GM18519 (cell line): ENCODE data around the gene SEC14L2.

Source experiments
- ATAC-seq: cut with Tn5 transposase; IDR thresholded peaks from one replicate; pipeline ENCODE4 v1.9.1; 2021; ENCODE audit warnings: mild to moderate bottlenecking, moderate library complexity; ENCODE audit not compliant: unreplicated experiment, low FRiP score

Gene SEC14L2

DNA sequence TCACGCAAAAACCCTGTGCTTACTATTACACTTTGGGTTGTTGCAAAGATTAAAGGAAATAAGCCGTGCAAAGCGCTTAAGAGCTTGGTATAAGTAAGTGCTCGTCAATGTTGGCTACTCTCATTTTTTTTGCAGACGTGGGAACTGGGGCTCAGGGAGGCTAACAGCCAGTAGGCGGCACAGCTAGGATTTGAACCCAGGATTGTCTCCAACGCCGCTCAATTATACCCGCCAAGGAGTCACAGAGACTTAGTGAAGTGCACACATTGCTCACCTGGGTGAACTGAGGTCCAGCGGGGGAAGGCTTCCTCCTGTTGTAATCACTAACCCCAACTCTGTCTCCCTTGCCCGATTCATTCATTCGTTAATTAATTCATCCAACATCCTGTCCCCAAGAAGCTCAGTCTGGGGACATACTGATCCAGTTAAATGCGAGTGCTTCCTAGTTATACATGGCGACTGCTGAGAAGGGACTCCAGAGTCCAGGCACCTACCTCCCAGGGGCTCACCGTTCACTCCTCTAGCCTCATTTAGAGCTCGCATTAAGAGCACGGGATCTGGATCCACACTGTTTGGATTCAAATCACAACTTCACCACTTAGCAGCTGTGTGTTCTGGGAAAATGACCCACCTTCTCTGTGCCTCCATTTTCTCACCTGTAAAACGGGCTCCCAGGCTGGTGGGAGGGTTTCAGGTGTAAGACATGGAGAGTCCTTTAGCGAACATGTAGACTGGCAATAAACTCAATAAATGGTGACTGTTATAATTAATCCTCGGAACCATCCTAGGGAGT lies 27.9 kb downstream of the SEC14L2 start:
- ATAC-seq = no peak

DNA sequence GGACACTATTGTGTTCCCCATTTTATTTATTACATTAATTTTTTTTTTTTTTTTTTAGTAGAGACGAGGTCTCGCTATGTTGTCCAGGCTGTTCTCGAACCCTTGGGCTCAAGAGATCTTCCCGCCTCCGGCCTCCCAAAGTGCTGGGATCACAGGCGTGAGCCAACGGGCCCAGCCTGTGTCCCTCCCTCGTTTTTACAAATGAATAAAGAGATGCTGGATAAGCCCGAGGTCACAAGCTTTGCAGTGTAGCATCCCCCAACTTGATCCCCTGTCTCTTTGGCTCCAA lies 28.5 kb downstream of the SEC14L2 start:
- ATAC-seq = no peak

DNA sequence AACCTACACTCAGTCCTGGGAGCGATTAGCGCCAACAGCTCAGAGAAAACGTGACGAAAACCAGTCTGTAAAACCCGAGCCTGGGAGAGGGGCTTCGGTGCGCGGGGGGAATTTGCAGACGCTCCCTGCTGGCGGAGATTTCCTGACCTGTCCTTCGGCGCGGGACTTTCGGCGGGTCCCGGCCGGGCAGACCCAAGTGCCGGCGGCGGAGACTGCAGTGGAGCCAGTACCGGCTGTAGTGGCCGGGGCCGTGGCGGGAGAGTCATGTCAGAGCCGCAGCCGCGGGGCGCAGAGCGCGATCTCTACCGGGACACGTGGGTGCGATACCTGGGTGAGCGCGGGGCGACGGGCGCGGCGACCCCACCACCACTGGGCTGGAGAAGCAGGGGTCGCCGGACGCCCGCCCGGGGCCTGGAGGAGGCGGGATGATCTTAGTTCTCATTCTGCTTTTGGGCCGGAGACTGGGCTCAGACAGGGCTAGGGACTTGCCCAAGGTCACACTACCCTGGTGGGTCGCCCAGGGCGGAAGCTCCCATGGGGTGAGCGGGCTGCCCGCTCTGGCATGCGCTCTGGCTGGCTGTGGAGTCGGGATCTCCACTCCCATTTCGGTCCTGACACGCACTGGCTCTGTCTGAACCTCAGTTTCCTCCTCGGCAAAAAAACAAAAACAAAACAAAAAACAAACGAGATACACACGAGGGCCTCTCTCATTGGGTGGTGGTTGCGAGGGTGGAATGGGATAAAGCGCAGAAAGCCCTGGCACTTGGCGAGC lies 29.0 kb downstream of the SEC14L2 start, which contains the start of gene MTFP1:
MTFP1 (plus strand) TSS at position 153 of the 772 bp plus-strand sequence; CDS start at position 265, 112 bp downstream.
- no peak for ATAC-seq

DNA sequence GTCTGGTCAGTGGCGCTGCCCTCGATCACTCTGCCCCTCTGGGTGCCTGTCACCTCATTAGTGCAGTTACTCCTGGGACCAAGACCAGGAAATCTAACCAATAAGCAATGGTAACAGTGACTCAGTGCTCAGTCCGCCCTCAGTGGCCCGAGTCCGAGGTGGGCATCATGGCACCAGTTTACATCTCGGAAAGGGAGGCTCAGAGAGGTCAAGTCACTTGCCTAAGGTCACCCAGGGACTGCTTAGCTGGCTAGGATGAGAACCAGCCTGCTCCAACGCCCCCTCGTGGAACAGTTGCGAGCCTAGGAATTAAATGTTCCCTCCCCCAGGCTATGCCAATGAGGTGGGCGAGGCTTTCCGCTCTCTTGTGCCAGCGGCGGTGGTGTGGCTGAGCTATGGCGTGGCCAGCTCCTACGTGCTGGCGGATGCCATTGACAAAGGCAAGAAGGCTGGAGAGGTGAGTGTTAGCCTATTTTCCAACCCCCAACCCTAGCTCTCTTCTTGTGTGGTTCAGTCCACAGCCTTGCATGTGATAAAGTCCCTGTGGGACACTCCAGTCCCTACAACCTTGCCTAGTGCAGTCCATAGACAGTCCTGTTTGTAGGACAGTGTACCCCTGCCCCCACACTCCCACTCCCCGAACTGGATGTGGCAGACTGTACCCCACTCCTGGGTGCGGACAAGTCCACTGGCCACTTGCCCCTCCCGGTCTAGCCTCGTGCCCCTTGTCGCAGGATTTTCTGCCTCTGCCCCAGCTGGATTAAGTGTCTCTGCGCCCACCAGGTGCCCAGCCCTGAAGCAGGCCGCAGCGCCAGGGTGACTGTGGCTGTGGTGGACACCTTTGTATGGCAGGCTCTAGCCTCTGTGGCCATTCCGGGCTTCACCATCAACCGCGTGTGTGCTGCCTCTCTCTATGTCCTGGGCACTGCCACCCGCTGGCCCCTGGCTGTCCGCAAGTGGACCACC lies 29.9 kb downstream of the SEC14L2 start:
- no peak for ATAC-seq

DNA sequence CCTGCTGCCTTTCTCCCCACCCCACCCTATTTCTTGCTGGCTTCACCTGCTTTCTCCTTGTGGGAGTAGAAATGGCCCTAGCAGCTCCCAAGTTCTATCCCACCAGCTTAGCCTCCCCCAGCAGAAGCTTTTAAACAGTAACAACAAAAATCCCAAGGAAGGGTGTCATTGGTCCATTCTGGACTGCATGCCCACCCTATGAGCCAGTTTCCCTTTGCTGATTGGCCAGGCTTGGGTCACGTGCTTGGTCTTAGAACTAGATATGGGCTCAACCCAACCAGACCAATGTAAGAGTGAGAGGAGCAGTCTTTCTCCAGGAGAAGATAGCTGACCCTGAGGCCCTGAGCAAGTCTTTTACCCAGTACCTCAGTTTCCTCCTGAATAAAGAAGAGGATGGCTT lies 31.1 kb downstream of the SEC14L2 start:
- ATAC-seq = no peak

DNA sequence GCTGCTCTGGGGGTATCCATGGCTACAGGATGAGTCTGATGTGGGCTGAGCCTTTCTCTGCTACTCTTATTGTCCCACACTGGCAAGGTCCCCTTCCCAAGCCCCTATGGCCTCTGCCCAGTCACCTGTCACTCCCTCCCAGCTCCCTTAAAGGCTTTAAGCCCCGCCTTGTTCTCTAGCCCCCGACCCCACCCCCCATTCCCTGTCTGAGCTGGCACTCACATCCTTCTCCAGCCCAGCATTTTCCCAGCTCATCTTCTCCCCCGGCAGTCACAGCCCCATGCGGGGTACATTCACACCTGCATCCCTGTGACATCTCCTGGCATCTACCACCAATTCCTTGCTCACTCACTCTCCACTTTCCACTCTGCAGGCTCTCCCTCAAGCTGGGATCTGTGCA lies 33.1 kb downstream of the SEC14L2 start:
- ATAC-seq = no peak

DNA sequence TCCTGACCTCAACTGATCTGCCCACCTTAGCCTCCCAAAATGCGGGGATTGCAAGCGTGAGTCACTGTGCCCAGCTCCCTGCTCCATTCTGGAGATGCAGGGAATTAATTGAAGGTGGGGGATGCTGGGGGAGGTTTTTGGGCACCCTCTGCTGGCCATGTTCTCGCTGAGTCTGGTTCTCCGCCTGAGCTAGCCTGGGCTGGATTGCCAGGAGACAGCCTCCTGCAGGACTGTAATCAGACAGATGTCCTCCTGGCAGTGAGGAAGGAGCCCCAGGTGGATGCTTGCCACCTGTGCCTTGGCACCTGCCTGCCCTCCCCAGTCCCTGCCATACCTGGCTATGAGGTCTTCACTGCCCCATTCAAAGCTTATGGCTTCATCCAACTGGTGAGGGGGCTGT lies 34.1 kb downstream of the SEC14L2 start:
- no peak for ATAC-seq

DNA sequence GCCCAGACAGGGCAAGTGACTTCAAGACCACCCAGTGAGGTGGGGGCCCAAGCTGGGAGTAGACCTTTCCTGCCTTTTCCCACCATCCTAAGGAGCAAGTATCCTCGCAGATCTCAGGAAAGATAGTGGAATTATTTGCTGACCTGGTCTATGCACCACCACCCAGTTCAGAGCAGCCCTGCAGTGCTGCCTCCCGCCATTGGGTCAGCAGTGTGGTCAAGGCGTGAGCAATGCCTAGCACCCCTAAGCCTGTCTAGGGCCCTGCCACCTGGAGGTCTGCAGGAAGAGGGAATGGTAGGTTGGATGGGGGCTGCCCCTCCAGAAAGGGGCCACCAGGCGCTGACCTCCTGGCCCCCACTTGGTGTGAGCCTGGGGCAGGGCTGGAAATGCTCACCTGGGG lies 35.3 kb downstream of the SEC14L2 start:
- no peak for ATAC-seq

DNA sequence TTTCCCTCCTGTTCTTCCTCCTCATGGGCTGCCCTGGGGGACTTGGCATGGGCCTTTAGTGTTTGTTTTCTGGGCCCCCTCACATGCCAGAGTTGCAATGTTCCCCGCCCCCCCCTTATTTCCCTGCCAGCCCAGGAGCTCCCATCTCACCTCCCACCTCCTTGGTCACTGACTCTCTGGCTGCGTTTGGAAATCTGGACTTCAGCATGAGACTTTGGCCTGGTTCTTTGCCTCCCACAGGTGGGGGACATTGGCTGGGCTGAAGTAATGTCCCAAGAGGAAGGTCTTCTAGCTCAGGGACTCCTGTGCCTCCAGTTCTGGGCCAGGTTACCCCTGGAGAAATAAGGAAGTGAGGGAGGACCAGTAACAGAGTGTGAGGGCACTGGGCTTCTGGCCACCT lies 35.7 kb downstream of the SEC14L2 start:
- no peak for ATAC-seq

DNA sequence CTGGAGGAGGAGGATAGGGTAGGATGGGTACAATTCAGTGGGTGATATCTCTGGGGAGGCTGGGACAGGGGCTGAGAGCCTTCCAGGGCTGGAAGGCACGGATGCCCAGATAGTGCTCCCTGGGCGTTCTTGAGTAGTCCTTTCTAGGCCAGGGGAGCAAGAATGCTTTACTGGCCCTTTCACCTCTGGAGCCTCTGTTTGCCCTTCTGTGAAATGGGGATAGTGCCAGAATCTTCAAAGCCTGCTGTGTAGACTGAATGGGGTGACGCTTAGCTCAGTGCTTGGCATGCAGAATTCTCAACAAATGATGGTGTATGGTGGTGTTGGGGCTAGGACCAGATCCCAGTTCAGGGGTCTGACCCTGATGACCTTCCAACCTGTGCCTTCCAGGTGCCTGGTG lies 36.4 kb downstream of the SEC14L2 start:
- ATAC-seq = no peak

DNA sequence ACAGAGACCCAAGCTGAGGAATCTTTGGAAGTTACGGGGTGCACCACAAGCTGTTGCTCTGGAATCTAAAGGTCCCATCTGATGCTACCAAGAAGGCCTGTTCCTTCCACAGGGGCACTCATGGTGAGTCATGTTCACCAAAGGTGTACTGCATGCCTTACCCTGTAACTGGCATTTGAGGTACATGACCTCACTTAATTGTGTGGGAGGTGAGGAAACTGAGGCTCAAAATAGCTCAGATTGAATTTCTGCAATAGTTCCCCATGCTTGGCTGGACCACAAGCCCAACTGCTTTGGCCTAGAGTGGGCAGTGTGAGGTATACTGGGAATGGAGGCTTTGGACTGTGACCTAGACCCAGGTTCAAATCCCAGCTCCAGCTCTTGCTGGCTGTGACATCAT lies 37.0 kb downstream of the SEC14L2 start:
- no peak for ATAC-seq

DNA sequence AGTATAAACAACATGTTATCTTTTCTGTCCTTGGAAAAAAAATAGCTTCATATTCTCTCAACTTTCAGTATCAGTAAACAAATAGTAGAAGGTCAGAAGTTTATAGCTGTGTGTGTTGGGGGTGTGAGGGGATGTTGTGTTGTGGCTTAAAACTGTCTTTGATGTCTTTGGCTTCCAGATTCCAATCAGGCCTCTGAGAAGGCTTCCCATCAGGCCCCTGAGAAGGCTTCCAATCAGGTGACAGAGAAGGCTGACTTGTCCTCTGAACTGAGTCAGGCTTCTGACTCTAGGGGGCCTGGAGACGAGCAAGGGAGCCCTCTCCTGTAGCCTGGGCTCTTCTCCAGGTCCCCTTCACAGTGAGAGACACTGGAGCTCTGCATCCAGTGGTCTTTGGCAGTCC lies 38.0 kb downstream of the SEC14L2 start:
- no peak for ATAC-seq

DNA sequence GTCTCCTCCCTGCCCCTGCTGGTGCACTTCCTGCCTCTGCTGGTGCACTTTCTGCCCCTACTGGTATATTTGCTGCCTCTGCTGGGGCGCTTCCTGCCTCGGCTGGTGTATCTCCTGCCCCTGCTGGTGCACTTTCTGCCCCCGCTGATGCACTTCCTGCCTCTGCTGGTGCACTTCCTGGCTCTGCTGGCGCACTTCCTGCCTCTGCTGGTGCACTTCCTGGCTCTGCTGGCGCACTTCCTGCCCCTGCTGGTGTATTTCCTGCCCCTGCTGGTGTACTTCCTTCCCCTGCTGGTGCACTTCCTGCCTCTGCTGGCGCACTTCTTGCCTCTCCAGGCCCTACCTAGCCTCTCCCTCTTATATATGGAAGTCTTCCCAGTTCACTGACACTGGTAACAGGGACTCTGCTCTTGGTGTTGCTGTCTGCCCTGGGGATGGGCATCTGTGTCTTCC lies 38.9 kb downstream of the SEC14L2 start:
- no peak for ATAC-seq

DNA sequence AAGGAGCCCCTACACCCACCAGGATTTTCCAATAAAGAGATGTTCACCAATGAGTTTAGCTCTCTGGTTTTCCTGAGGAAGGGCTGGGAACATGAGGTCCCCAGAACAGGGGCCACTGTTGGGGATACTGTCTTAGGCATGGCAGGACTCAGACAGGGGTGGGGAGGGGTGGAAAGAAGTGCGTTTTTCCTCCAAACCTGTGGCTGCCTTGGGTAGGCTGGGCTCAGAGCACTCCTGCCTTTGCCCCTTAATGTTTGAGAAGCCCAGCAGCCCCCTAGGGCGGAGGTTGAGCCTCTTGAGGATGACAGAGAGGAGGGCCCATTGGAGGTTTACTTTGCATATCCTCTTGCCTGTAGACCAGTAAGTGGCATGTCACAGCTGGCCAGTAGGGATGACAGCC lies 39.4 kb downstream of the SEC14L2 start:
- ATAC-seq = no peak

DNA sequence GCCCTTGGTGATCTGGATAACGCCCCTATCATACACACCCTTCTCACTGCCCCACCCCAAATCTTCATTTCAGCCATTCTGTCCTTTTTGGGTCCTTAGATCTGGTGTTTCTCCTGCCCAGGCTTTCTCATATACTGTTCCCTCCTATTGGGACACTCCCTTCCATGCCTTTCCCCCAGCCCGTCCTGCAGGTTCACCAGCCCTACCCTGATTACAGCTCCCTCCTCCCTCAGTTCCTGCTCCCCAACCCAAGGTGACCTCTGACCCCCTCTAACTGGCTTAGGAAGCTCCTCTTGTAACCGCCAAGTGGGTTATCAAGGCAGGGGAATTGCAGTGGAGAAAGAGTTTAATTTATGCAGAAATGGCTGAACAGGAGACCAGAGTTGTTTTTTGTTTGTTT lies 41.7 kb downstream of the SEC14L2 start:
- no peak for ATAC-seq

DNA sequence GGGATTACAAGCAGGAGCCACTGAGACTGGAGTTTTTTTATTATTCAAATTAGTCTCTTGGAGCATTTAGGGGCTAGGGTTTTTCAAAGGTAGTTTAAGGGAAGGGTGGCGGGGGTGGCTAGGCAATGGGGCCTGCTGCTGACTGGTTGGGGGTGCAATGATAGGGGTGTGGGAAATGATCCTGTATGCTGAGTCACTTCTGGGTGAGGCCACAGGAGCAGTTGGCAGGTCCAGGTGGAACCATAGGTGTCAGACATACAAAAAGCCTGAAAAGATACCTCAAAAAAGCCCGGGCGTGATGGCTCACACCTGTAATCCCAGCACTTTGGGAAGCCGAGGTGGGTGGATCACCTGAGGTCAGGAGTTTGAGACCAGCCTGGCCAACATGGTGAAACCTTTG lies 42.4 kb downstream of the SEC14L2 start:
- ATAC-seq = no peak

DNA sequence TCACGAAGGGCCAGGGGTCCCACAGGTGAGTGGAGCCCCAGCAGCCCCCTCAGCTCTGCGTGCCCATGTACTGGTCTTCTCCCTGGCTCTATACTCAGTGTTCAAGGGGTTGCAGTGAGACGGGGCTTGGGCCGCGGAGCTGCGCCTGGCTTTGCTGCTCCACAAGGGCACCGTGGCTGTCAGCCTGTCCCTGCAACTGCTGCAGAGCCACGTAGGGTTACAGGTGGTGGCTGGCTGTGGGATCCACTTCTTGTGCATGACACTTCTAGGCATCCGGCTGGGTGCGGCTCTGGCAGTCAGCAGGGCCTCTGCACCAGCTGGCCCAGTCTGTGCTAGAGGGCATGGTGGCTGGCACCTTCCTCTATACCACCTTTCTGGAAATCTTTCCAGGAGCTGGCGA lies 43.0 kb downstream of the SEC14L2 start:
- no peak for ATAC-seq

DNA sequence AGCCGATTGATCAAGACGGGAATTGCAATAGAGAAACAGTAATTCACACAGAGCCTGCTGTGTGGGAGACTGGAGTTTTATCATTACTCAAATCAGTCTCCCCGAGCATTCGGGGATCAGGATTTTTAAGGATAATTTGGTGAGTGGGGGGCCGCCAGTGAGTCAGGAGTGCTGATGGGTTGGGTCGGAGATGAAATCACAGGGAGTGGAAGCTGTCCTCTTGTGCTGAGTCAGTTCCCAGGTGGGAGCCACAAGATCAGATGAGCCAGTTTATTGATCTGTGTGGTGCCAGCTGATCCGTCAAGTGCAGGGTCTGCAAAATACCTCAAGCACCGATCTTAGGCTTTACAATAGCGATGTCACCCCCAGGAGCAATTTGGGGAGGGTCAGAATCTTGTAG lies 44.3 kb downstream of the SEC14L2 start:
- no peak for ATAC-seq

DNA sequence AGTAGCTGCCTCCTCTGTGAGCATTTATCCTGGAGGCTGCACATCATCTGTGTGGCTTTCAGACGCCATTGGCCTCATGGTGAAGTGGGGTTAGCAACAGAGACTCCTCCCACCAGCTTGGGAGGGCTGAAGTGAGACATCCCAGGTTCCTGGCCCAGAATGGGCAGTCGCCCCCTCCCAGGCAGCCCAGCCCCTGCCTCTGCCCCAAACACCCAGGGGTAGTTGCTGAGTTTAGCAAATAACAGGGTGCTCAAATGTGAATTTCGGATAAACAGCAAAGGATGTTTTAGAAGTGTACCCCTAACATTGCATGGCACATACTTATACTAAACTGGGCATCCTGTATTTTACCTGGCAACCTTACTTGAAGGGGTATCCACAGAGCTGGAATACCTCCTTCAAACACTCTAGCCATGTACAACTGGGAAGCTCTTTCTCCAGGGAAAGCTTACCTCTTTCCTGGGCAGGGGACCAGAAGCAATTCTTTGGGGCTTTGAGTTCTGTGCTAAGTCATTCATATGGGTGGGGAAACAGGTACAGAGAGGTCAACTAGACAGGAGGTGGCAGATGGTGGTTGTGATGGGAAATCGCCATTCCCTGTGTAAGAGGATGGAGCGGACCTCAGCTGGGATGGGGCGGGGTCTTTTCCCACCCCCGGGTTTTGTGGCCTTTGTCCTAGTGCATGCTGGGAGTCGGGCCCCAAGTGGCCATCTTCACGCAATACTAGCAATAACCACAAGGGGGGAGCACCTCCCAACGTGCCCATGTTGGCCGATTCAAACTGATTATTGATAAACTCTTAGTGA lies 48.0 kb downstream of the SEC14L2 start:
- ATAC-seq = no peak
